PC-3 (cell line): ENCODE measurements around the gene FAM124A.

Source experiments
- EZH2phosphoT487 ChIP-seq: fragments of 300-600 bp; sonication (generic); IDR thresholded peaks from 2 replicates; pipeline ENCODE4 v1.6.1; 2018; ENCODE audit warnings: mild to moderate bottlenecking, antibody characterized with exemption, low read length, borderline replicate concordance
- TF ChIP-seq, protein P1 (sequence below): fragments of 300-600 bp; sonication (generic); conservative IDR thresholded peaks from 2 replicates; pipeline ENCODE4 v1.5.1; 2017; ENCODE audit warnings: antibody characterized with exemption, low read depth, mild to moderate bottlenecking, low read length

- TF ChIP-seq, protein P1, sequence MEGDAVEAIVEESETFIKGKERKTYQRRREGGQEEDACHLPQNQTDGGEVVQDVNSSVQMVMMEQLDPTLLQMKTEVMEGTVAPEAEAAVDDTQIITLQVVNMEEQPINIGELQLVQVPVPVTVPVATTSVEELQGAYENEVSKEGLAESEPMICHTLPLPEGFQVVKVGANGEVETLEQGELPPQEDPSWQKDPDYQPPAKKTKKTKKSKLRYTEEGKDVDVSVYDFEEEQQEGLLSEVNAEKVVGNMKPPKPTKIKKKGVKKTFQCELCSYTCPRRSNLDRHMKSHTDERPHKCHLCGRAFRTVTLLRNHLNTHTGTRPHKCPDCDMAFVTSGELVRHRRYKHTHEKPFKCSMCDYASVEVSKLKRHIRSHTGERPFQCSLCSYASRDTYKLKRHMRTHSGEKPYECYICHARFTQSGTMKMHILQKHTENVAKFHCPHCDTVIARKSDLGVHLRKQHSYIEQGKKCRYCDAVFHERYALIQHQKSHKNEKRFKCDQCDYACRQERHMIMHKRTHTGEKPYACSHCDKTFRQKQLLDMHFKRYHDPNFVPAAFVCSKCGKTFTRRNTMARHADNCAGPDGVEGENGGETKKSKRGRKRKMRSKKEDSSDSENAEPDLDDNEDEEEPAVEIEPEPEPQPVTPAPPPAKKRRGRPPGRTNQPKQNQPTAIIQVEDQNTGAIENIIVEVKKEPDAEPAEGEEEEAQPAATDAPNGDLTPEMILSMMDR = no peak
- no peak for TF ChIP-seq EZH2phosphoT487
Observed at GRCh38 chr13:51251480-51251879, 29.3 kb downstream of the FAM124A start.
